HG02610 (cell line): ENCODE results near the gene CSMD2.

Source experiments
- ATAC-seq: cut with Tn5 transposase; IDR thresholded peaks from one replicate; pipeline ENCODE4 v1.9.1; 2021; ENCODE audit warnings: mild to moderate bottlenecking, moderate library complexity; ENCODE audit not compliant: unreplicated experiment

Gene CSMD2

DNA sequence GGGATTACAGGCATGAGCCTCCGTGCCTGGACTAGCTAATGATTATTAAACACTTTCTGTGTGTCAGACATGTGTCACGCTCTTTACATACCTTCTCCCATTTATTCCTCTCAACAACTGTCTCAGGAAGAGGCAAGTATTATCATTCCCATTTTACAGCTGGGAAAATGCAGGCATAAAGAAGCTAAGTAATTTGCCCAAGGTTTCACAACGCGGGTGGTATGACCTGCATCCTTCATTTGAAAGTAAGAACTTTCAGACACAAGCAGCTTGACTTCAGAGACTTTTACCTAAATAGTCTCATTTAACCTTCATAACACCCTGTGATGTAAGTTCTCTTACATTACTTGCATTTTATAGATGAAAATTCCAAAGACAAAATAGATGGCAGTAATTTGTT, 693.6 kb downstream of the CSMD2 start:
- ATAC-seq = no peak

GRCh38 chr1:33470495-33471012, 694.5 kb downstream of the CSMD2 start:
- peak; percentile 30 for ATAC-seq

DNA sequence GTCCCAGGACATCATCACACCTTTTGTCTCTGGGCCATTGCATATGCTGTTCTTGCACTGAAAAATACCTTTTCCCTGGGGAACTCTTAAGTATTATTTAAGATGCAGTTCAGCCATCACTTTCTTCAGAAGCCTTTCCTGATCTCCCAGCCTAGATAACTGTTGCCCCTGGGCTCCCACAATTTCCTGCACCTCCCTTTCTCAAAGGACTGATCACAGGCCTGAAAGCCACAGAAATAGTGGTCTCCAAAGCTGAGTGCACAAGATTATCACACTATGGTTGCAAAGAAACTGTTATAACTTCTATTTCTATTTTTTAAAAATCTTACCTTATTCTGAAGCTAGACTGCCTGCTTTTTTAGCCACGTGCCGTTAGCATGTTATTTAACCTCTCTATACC, 695.3 kb downstream of the CSMD2 start:
- ATAC-seq = no peak

- no peak for ATAC-seq
Observed at GRCh38 chr1:33468967-33469366, 696.1 kb downstream of the CSMD2 start.

GRCh38 chr1:33468531-33468930, 696.5 kb downstream of the CSMD2 start:
- no peak for ATAC-seq

DNA sequence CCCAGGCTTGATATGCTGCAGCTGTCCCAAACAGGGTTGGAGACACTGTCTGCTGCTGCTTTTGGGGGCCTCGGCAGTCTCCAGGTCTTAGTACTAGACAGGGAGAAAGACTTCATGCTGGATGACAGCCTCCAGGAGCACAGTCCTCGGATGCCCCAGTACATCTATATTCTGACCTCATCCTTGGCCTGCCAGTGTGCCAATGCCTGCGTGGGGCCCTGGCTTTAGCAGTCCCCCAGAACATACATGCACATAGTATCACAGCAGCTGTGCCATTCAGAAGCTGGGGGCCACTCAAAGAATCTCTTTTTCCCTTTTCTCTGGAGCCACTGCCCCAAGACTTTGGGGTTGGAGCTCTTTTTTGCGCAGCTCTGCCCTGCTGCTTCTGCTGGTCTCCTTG, 697.0 kb downstream of the CSMD2 start:
- ATAC-seq = no peak

- ATAC-seq = no peak
Observed at GRCh38 chr1:33466159-33466558, 698.9 kb downstream of the CSMD2 start.

DNA sequence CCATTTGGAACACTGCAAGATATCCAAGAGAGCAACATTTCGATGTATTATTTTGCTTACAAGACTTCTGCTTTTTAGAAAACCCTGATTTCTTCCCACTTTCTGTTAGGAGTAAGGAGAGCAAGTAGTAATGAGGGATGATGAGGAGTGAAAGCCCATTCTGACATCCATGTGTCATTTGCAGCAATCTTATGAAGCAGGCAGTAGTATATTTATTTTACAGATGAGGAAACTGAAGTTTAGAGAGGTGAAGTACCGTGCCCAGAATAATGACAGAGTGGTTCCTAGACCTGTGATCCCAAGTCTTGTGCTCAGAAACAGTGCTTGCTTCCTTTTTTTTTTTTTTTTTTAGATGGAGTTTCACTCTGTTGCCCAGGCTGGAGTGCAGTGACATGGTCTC, 699.7 kb downstream of the CSMD2 start:
- ATAC-seq = no peak

- no peak for ATAC-seq
Observed at GRCh38 chr1:33464552-33464951, 700.5 kb downstream of the CSMD2 start.
